Thoracic aorta (tissue), 2 donors: Measurements from ENCODE around the gene TRPT1. TPM values are rescaled to one million over a fixed set of nuclear protein-coding genes. Genes with fewer than 3 reads are reported as not detected.

Experiments
- ATAC-seq: fragments of 150-250 bp; one replicate; pipeline ENCODE4 v1.8.0; 2017; ENCODE audit warnings: low read depth; ENCODE audit not compliant: insufficient number of reproducible peaks, low FRiP score
- DNase-seq: peaks from one replicate; pipeline ENCODE4 v3.0.0-alpha.2; 2020; ENCODE audit warnings: low spot score
- H3K27ac ChIP-seq, 2 donors: fragments of 200-600 bp; sonication (generic); 1 replicate in 1 of 2; 2 replicates in 1 of 2; pipeline ENCODE4 v1.5.1; 2016; ENCODE audit warnings: mild to moderate bottlenecking in 2 of 2, moderate library complexity in 2 of 2
- H3K27me3 ChIP-seq: fragments of 200-600 bp; sonication (generic); replicated peaks from 2 replicates; pipeline ENCODE4 v1.6.0; 2016; ENCODE audit warnings: mild to moderate bottlenecking; ENCODE audit not compliant: insufficient read depth
- H3K36me3 ChIP-seq: fragments of 200-600 bp; sonication (generic); one replicate; pipeline ENCODE4 v1.5.1; 2016
- H3K4me1 ChIP-seq, 2 donors: fragments of 200-600 bp; sonication (generic); 1 replicate in 1 of 2; 2 replicates in 1 of 2; pipeline versions ENCODE4 v1.5.1 to v1.6.0; 2016; ENCODE audit warnings: low read depth in 2 of 2, mild to moderate bottlenecking in 1 of 2; ENCODE audit not compliant: control insufficient read depth in 1 of 2
- H3K4me3 ChIP-seq: fragments of 200-600 bp; sonication (generic); 2 replicates; pipeline ENCODE4 v1.5.1; 2016; ENCODE audit warnings: mild to moderate bottlenecking
- H3K9me3 ChIP-seq: fragments of 200-600 bp; sonication (generic); 2 replicates; pipeline ENCODE4 v1.5.1; 2016
- total RNA-seq, 2 donors: library from RNA; depleted of rRNA; stranded (reverse); fragments of >200 nt; gene quantifications; one replicate each; pipeline versions ENCODE4 v1.1.0 to v1.2.3, GENCODE V29; 2016
- TF ChIP-seq, protein P1 (sequence below): fragments of 200-600 bp; sonication (generic); IDR thresholded peaks from one replicate; pipeline ENCODE4 v1.5.1; 2019; ENCODE audit warnings: antibody characterized with exemption

Gene TRPT1
- total RNA-seq, 2 donors from 2014 or later, result 67.2 to 95.3 TPM

- Histone ChIP-seq H3K27ac (no peak overlapping the region), H3K27me3 (no peaks in the 10 kb centered on the region), H3K36me3 (peaks cover 3% of the 10 kb centered on the region), H3K9me3 (no peaks in the 10 kb centered on the region), H3K4me3 (no peak overlapping the region), H3K4me1 (no peaks in the 10 kb centered on the region)
- TF ChIP-seq, protein P1, sequence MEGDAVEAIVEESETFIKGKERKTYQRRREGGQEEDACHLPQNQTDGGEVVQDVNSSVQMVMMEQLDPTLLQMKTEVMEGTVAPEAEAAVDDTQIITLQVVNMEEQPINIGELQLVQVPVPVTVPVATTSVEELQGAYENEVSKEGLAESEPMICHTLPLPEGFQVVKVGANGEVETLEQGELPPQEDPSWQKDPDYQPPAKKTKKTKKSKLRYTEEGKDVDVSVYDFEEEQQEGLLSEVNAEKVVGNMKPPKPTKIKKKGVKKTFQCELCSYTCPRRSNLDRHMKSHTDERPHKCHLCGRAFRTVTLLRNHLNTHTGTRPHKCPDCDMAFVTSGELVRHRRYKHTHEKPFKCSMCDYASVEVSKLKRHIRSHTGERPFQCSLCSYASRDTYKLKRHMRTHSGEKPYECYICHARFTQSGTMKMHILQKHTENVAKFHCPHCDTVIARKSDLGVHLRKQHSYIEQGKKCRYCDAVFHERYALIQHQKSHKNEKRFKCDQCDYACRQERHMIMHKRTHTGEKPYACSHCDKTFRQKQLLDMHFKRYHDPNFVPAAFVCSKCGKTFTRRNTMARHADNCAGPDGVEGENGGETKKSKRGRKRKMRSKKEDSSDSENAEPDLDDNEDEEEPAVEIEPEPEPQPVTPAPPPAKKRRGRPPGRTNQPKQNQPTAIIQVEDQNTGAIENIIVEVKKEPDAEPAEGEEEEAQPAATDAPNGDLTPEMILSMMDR, result no peak
- no peak for DNase-seq
- no peak for ATAC-seq
These were observed 9.1 kb downstream of the TRPT1 start for GRCh38 chr11:64216879-64217278.

GRCh38 chr11:64211181-64211872, 14.7 kb downstream of the TRPT1 start:
- Histone ChIP-seq H3K27me3 (no peaks in the 10 kb centered on the region), H3K4me3 (no peak overlapping the region), H3K36me3 (no peaks in the 10 kb centered on the region), H3K4me1 (no peaks in the 10 kb centered on the region), H3K27ac (no peak overlapping the region), H3K9me3 (no peaks in the 10 kb centered on the region)
- ATAC-seq (no peak), DNase-seq (no peak)
- TF ChIP-seq, protein P1, result no peak

DNA sequence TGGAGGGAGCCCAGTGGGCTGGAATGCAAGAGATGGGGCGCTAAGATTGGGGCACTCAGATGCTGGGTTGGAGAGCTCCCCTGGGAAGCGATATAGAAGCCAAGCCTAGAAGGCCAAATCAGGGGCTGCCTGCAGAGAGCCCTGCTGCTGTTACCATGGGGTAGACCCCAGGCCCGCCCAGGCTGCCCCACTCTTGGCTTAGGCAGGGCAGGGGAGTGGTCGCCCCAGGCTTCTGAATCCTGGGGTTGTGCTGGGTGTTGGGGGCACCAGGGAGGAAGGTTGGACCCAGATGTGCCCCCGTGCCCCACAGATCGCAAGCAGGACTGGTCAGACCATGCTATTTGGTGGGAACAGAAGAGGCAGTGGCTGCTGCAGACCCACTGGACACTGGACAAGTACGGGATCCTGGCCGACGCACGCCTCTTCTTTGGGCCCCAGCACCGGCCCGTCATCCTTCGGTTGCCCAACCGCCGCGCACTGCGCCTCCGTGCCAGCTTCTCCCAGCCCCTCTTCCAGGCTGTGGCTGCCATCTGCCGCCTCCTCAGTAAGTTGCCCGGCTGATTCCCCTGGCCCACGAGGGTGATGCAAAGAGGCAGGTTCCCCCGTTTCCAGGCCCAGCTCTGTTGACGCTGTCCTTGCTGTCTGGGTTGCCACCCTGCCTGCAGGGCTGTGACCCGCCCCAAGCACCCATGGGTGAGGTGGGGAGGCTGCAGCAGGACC, 15.5 kb downstream of the TRPT1 start:
- H3K27ac ChIP-seq, result no peak overlapping the region
- no peaks in the 10 kb centered on the region for H3K36me3 ChIP-seq
- no peaks in the 10 kb centered on the region for H3K27me3 ChIP-seq
- H3K4me1 ChIP-seq, result no peaks in the 10 kb centered on the region
- H3K9me3 ChIP-seq, result no peaks in the 10 kb centered on the region
- ATAC-seq, result no peak
- TF ChIP-seq, protein P1, result no peak
- DNase-seq, result no peak
- no peak overlapping the region for H3K4me3 ChIP-seq

GRCh38 chr11:64209563-64209843, 16.5 kb downstream of the TRPT1 start:
- Histone ChIP-seq H3K27ac (no peak overlapping the region), H3K4me3 (no peak overlapping the region), H3K9me3 (no peaks in the 10 kb centered on the region), H3K4me1 (no peaks in the 10 kb centered on the region), H3K27me3 (no peaks in the 10 kb centered on the region), H3K36me3 (no peaks in the 10 kb centered on the region)
- ATAC-seq (no peak), DNase-seq (no peak)
- TF ChIP-seq, protein P1, result no peak

GRCh38 chr11:64208796-64209562, 17.0 kb downstream of the TRPT1 start:
- Histone ChIP-seq H3K27me3 (no peaks in the 10 kb centered on the region), H3K4me1 (no peaks in the 10 kb centered on the region), H3K27ac (no peak overlapping the region), H3K4me3 (no peak overlapping the region), H3K9me3 (no peaks in the 10 kb centered on the region), H3K36me3 (peaks cover 4% of the 10 kb centered on the region)
- TF ChIP-seq, protein P1, result no peak
- ATAC-seq (no peak), DNase-seq (no peak)
